ENCODE data around the gene SNRPD1. TPM values are rescaled to one million over a fixed set of nuclear protein-coding genes. Genes with fewer than 3 reads are reported as not detected.

Gene SNRPD1
- total and polyA plus RNA-seq, 9 of the 15 experiments (the other 6 are each of a cell fraction or from before 2014, with no cell fraction given), result 186 to 1,063 (median 313) TPM

DNA sequence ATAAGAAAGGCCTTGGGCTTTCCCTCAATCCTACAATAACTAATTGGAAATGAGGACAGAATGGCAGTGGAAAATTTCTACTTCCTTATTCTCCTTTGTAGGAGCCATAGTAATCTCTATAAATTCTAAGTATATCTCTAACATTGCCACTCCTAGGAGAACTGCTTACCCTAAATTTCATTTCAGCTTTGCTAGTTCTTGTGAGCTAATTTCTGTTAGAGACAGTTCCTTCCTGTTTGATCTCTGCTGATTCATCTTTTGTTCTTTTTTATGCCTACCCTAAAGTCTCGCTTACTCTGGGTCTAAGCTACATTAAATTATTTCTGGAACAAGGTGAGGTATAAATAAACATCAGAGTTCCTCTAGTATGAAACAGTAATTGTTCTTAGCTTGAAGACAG lies 66.7 kb downstream of the SNRPD1 start (continued):
- TF ChIP-seq ZKSCAN8 (CRISPR knock-in tag; IDR thresholded peaks at IDR 0.05), result no peak
- TF ChIP-seq PHF8 (IDR thresholded peaks at IDR 0.05; ENCODE audit: borderline replicate concordance, low read length), result no peak
- TF ChIP-seq, protein P1, sequence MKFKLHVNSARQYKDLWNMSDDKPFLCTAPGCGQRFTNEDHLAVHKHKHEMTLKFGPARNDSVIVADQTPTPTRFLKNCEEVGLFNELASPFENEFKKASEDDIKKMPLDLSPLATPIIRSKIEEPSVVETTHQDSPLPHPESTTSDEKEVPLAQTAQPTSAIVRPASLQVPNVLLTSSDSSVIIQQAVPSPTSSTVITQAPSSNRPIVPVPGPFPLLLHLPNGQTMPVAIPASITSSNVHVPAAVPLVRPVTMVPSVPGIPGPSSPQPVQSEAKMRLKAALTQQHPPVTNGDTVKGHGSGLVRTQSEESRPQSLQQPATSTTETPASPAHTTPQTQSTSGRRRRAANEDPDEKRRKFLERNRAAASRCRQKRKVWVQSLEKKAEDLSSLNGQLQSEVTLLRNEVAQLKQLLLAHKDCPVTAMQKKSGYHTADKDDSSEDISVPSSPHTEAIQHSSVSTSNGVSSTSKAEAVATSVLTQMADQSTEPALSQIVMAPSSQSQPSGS (CRISPR knock-in tag; IDR thresholded peaks at IDR 0.05), result no peak
- no peak for TF ChIP-seq ZNF695 (CRISPR knock-in tag; IDR thresholded peaks at IDR 0.05)
- no peak for TF ChIP-seq BCOR (IDR thresholded peaks at IDR 0.05)

DNA sequence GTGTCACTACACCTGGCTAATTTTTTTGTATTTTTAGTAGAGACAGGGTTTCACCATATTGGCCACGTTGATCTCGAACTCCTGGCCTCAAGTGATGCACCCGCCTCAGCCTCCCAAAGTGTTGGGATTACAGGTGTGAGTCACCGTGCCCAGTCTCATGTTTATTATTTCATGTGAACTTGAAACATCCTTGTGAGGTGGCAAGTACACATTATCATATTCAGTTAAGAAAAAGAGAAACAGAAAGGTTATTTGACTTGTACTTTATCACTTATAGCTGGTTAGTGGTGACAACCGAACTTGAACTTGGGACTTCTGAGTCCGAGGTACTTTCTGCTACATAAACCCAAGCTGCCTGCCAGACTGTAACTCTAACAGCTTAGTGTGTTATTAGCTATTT lies 68.0 kb downstream of the SNRPD1 start:
- ATAC-seq, result no peak
- Histone ChIP-seq H3K79me2 (ENCODE audit: control insufficient read depth, insufficient read depth, low read length) (no peaks in the 10 kb centered on the region), H3K9me3 (replicated peaks; ENCODE audit: control insufficient read depth, insufficient read depth, low read depth, low read length) (no peaks in the 10 kb centered on the region), H3K36me3 (ENCODE audit: control insufficient read depth, insufficient read depth, low read length) (peaks cover 20% of the 10 kb centered on the region; the same call in 2 of the 3 replicates), H3K9me1 (ENCODE audit: control insufficient read depth, insufficient read depth, low read length) (no peaks in the 10 kb centered on the region), H2AFZ (ENCODE audit: low read depth, low read length) (no peak overlapping the region), H3K9ac (ENCODE audit: insufficient read depth in 1 of 2, low read depth in 2 of 2, low read length in 2 of 2) (no peak overlapping the region), H4K20me1 (replicated peaks; ENCODE audit: control insufficient read depth, insufficient read depth, low read length) (no peaks in the 10 kb centered on the region), H3K27me3 (ENCODE audit: control insufficient read depth in 2 of 2, insufficient read depth in 2 of 2, low read length in 2 of 2) (no peaks in the 10 kb centered on the region), H3K4me2 (ENCODE audit: insufficient read depth, low read length) (no peak overlapping the region), H3K27ac (ENCODE audit: extremely low read depth, low read depth, low read length) (no peak overlapping the region), H3K4me3 (no peak overlapping the region), H3K4me1 (replicated peaks in 1 of 2; ENCODE audit: control insufficient read depth in 2 of 2, insufficient read depth in 2 of 2, low read length in 2 of 2) (peaks cover 0 to 2% of the 10 kb centered on the region in 2 experiments; a peak in 1 of 5 replicates)
- no peak for DNase-seq (ENCODE audit: extremely low read depth in 1 of 4, low spot score in 3 of 4)
- in situ Hi-C loops (cut with MboI) (no loop called here), intact Hi-C loops (cut with micrococcal nuclease) (no loop called here)
- ChIA-PET CTCF (ENCODE audit: low intra/inter-chr PET ratio) (no interaction called here), POLR2A (interaction anchor here (0.8 to 1.8 kb wide), 3 partner anchors 11 to 460 kb away, joined by 3 to 6 read pairs (median 4); no protein-coding TSS in a partner anchor)
- 89% methylated on average over 6 of the region's 6 CpGs for WGBS (ENCODE audit: insufficient coverage, low coverage, missing lambda C conversion rate)
- no TSS peak for BruUV-seq (replicated peaks)
- no peak for FAIRE-seq
- TF ChIP-seq, protein P2, sequence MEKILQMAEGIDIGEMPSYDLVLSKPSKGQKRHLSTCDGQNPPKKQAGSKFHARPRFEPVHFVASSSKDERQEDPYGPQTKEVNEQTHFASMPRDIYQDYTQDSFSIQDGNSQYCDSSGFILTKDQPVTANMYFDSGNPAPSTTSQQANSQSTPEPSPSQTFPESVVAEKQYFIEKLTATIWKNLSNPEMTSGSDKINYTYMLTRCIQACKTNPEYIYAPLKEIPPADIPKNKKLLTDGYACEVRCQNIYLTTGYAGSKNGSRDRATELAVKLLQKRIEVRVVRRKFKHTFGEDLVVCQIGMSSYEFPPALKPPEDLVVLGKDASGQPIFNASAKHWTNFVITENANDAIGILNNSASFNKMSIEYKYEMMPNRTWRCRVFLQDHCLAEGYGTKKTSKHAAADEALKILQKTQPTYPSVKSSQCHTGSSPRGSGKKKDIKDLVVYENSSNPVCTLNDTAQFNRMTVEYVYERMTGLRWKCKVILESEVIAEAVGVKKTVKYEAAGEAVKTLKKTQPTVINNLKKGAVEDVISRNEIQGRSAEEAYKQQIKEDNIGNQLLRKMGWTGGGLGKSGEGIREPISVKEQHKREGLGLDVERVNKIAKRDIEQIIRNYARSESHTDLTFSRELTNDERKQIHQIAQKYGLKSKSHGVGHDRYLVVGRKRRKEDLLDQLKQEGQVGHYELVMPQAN (IDR thresholded peaks at IDR 0.05; ENCODE audit: borderline replicate concordance), result no peak
- TF ChIP-seq, protein P3, sequence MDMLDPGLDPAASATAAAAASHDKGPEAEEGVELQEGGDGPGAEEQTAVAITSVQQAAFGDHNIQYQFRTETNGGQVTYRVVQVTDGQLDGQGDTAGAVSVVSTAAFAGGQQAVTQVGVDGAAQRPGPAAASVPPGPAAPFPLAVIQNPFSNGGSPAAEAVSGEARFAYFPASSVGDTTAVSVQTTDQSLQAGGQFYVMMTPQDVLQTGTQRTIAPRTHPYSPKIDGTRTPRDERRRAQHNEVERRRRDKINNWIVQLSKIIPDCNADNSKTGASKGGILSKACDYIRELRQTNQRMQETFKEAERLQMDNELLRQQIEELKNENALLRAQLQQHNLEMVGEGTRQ (CRISPR knock-in tag; IDR thresholded peaks at IDR 0.05), result no peak
- no peak for TF ChIP-seq DIDO1 (tag; IDR thresholded peaks at IDR 0.05; ENCODE audit: low read depth)
- TF ChIP-seq, protein P4, sequence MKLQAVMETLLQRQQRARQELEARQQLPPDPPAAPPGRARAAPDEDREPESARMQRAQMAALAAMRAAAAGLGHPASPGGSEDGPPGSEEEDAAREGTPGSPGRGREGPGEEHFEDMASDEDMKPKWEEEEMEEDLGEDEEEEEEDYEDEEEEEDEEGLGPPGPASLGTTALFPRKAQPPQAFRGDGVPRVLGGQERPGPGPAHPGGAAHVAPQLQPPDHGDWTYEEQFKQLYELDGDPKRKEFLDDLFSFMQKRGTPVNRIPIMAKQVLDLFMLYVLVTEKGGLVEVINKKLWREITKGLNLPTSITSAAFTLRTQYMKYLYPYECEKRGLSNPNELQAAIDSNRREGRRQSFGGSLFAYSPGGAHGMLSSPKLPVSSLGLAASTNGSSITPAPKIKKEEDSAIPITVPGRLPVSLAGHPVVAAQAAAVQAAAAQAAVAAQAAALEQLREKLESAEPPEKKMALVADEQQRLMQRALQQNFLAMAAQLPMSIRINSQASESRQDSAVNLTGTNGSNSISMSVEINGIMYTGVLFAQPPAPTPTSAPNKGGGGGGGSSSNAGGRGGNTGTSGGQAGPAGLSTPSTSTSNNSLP (IDR thresholded peaks at IDR 0.05; ENCODE audit: borderline replicate concordance, low read depth, low read length), result no peak
- no peak for TF ChIP-seq RBM25 (IDR thresholded peaks at IDR 0.05; ENCODE audit: low read depth, low read length, severe bottlenecking)
- TF ChIP-seq, protein P5, sequence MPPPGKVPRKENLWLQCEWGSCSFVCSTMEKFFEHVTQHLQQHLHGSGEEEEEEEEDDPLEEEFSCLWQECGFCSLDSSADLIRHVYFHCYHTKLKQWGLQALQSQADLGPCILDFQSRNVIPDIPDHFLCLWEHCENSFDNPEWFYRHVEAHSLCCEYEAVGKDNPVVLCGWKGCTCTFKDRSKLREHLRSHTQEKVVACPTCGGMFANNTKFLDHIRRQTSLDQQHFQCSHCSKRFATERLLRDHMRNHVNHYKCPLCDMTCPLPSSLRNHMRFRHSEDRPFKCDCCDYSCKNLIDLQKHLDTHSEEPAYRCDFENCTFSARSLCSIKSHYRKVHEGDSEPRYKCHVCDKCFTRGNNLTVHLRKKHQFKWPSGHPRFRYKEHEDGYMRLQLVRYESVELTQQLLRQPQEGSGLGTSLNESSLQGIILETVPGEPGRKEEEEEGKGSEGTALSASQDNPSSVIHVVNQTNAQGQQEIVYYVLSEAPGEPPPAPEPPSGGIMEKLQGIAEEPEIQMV (tag; conservative IDR thresholded peaks at IDR 0.05; ENCODE audit: low read depth), result no peak
- no peak for TF ChIP-seq ZNF583 (CRISPR knock-in tag; IDR thresholded peaks at IDR 0.05)
- no peak for TF ChIP-seq NFXL1 (CRISPR knock-in tag; IDR thresholded peaks at IDR 0.05)

Data from K562 (cell line).